GM12875 (cell line): ENCODE results near the gene RNF144A.

Experiments
- H3K4me3 ChIP-seq: one replicate; pipeline ENCODE4 v1.5.1; 2011; ENCODE audit warnings: low read depth, low read length, control low read depth
- CTCF ChIP-seq: IDR thresholded peaks from 2 replicates; pipeline ENCODE4 v1.5.1; 2011; ENCODE audit warnings: low read depth, mild to moderate bottlenecking, control low read depth, inconsistent platforms, low read length, moderate library complexity, borderline replicate concordance; ENCODE audit not compliant: insufficient read depth

RNF144A gene

GRCh38 chr2:6970976-6971480 lies 53.8 kb downstream of the RNF144A start:
- H3K4me3 ChIP-seq, result no peak overlapping the region
- TF ChIP-seq CTCF, result no peak

DNA sequence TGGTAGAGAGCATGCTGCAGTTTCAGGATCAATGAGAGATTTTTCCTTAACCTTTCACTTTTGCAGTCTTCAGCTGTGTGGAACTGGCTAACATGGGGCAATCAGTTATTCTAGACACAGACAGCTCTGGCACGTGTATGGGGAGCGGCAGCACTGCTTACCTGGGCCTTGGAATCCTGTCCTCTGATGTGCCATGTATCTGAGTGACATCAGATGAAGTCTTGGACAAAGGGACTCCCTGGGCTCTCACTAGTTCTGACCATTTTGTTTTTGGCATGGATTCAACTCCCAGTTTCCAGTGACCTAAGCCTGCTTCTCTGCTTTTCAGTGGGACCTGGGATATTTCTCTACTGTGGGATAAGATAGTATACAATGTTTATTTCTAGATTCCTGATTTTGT lies 54.3 kb downstream of the RNF144A start:
- no peak overlapping the region for H3K4me3 ChIP-seq
- no peak for TF ChIP-seq CTCF

DNA sequence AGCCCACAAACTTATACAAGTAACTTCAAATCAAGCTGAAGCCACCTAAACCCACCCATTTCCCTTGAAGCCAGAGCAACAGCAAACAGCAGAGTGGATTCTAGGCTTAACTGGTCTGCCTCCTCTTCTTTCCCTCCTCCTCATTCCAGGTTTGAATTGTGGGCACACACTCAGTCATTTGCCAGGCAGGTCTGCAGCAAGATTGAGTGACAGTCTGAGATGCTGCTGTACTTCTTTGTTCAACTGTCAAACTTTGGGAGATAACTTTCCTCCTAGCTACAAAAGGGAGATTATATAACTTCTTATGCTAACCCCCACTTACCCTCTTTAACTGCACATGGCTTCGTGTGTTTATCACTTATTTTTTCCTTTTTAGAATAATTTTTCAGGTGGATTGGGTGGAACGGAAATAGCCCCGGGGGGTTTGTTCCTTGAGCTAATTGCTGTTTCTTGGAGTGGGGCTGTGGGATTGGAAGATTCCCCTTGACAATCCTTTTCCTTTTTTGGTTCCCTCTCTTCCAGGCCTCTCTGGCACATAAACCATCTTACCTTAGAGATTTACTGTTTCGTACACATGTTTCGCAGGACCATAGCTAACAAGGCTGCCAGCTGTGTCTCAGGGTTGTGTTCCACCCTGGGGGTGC lies 55.0 kb downstream of the RNF144A start:
- no peak overlapping the region for H3K4me3 ChIP-seq
- no peak for TF ChIP-seq CTCF

DNA sequence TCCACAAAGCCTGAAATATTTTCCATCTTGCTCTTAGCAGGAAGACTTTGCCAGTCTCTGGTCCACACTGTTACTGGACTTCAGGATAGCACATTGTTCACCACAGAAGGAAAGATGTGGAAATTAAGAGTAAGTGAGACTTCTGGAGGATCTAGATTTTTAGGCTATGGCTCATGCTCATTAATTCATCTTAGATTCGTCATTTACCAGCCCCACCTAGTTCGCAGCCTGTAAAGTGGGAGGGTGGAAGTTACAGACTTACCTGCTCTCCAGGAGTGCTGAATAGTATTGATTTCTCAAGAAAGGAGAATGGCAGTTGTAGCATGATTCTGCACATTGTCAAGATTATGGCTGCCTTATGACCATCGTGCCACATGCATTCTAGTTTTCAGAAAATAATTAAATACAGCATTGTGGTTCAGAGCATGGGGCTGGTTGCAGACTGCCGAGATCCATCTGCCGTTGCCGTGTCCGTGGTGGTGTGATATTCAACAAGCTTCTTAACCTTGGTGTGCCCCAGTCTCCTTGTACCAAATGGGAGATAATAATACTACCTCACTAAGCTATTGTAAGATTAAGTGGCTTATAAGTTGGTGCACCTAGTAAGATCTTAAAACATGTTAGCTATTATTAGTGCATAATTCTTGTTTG lies 56.8 kb downstream of the RNF144A start:
- H3K4me3 ChIP-seq, result no peak overlapping the region
- TF ChIP-seq CTCF, result no peak

GRCh38 chr2:6975988-6976387 lies 58.8 kb downstream of the RNF144A start:
- no peak overlapping the region for H3K4me3 ChIP-seq
- no peak for TF ChIP-seq CTCF

DNA sequence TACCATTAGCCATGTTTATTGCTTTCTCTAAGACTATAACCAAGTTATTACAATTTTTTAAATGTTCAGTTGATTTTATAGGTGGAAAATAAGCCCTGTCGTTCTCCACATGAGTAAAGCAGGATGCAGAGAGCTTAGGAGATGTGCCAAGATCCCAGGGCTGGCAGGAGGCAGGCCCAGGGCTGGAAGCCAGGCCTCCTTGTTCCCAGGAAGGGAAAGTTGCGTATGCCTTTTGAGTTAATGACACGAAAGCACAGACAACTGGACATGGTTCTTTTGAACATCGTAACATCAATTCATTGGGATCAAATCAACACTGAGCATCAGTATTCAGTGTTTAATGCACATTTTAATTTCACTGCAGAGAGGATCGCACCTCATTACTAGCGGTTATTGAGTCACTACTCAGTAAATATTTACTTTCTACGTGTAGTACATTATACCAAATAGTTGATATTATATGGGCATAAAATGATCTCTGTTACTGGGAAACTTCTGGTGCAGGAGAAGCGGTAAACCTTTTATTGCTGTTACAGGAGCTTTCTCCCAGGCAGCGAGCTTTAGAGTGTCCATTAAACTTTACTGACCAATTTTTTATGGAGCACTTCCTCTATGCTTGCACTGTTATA lies 60.0 kb downstream of the RNF144A start:
- H3K4me3 ChIP-seq, result no peak overlapping the region
- TF ChIP-seq CTCF, result no peak
